SK-N-SH (cell line): ENCODE results near the gene EXOC6. TPM values are rescaled to one million over a fixed set of nuclear protein-coding genes. Genes with fewer than 3 reads are reported as not detected.

ENCODE experiments used
- CTCF ChIA-PET: fragments of 300-600, 350-600 bp; formaldehyde crosslinking; extraction: SDS; loops from one replicate; lab custom pipeline; 2021; lab: Yijun Ruan, JAX
- POLR2A ChIA-PET: fragments of 350-600 bp; sonication (Branson Sonifier 250); formaldehyde crosslinking; extraction: SDS; loops from one replicate; lab custom pipeline; 2020; ENCODE audit warnings: antibody characterized with exemption, inconsistent platforms; lab: Yijun Ruan, JAX
- DNase-seq: peaks from one replicate; pipeline ENCODE4 v3.0.0; 2012
- H2AFZ ChIP-seq: fragments of 200-600 bp; sonication (generic); 2 replicates; pipeline ENCODE4 v1.8.1; 2016; ENCODE audit warnings: antibody characterized with exemption, mild to moderate bottlenecking, low read depth
- H3F3A ChIP-seq: fragments of 200-600 bp; sonication (generic); replicated peaks from 2 replicates; pipeline ENCODE3; 2016; ENCODE audit warnings: antibody characterized with exemption, mild to moderate bottlenecking; ENCODE audit not compliant: insufficient read depth
- H3K27ac ChIP-seq, 2 experiments: fragments of 200-500 bp in 1 of 2; fragments of 200-600 bp in 1 of 2; sonication (Bioruptor generic) in 1 of 2; sonication (generic), shearing (Covaris generic) in 1 of 2; 2 replicates each; pipeline versions ENCODE4 v1.5.1 to v1.6.1; 2014 to 2016; ENCODE audit warnings: low read depth in 2 of 2, inconsistent platforms in 1 of 2, low read length in 1 of 2, mild to moderate bottlenecking in 1 of 2, mixed read lengths in 1 of 2
- H3K27me3 ChIP-seq: fragments of 200-600 bp; sonication (generic), shearing (Covaris generic); 2 replicates; pipeline ENCODE4 v1.6.1; 2016; ENCODE audit warnings: mixed run types; ENCODE audit not compliant: insufficient read depth
- H3K36me3 ChIP-seq, 2 experiments: fragments of 200-500 bp in 1 of 2; fragments of 200-600 bp in 1 of 2; sonication (Bioruptor generic) in 1 of 2; sonication (generic) in 1 of 2; replicated peaks in 1 of 2; 2 replicates each; pipeline versions ENCODE3 to v1.5.1; 2014 to 2016; ENCODE audit warnings: low read length in 1 of 2, mild to moderate bottlenecking in 1 of 2; ENCODE audit not compliant: insufficient read depth in 2 of 2, control insufficient read depth in 1 of 2
- H3K4me1 ChIP-seq, 2 experiments: fragments of 200-500 bp in 1 of 2; fragments of 200-600 bp in 1 of 2; sonication (Bioruptor generic) in 1 of 2; sonication (generic), shearing (Covaris generic) in 1 of 2; 2 replicates each; pipeline versions ENCODE4 v1.5.1 to v1.6.1; 2014 to 2016; ENCODE audit warnings: low read depth in 1 of 2, low read length in 1 of 2, mixed run types in 1 of 2; ENCODE audit not compliant: insufficient read depth in 2 of 2, control insufficient read depth in 1 of 2
- H3K4me2 ChIP-seq: fragments of 200-600 bp; sonication (generic), shearing (Covaris generic); 2 replicates; pipeline ENCODE4 v1.6.1; 2017; ENCODE audit warnings: mixed run types
- H3K4me3 ChIP-seq, 2 experiments: fragments of 200-500 bp in 1 of 2; fragments of 200-600 bp in 1 of 2; sonication (Bioruptor generic) in 1 of 2; sonication (generic), shearing (Covaris generic) in 1 of 2; 2 replicates each; pipeline versions ENCODE4 v1.5.1 to v1.8.1; 2014 to 2016; ENCODE audit warnings: low read depth in 2 of 2, inconsistent platforms in 1 of 2, low read length in 1 of 2, mild to moderate bottlenecking in 1 of 2, mixed read lengths in 1 of 2, moderate library complexity in 1 of 2
- H3K79me2 ChIP-seq: fragments of 200-600 bp; sonication (generic); 2 replicates; pipeline ENCODE4 v1.8.1; 2017; ENCODE audit warnings: mild to moderate bottlenecking; ENCODE audit not compliant: insufficient read depth
- H3K9ac ChIP-seq: fragments of 200-600 bp; sonication (generic); 2 replicates; pipeline ENCODE4 v1.6.1; 2017; ENCODE audit warnings: mixed run types
- H3K9me2 ChIP-seq: fragments of 200-600 bp; sonication (generic); 2 replicates; pipeline ENCODE4 v1.6.1; 2017; ENCODE audit warnings: mixed run types
- H3K9me3 ChIP-seq: fragments of 200-600 bp; sonication (generic); 2 replicates; pipeline ENCODE4 v1.6.1; 2017; ENCODE audit warnings: mixed run types, mild to moderate bottlenecking, moderate library complexity
- H4K20me1 ChIP-seq: fragments of 200-600 bp; sonication (generic); 2 replicates; pipeline ENCODE4 v1.6.1; 2017; ENCODE audit warnings: mild to moderate bottlenecking, mixed run types; ENCODE audit not compliant: insufficient read depth
- CTCF ChIP-seq: fragments of 200-600 bp; sonication (generic); IDR thresholded peaks from 2 replicates; pipeline ENCODE4 v1.6.1; 2017; ENCODE audit warnings: antibody characterized with exemption, mild to moderate bottlenecking, moderate library complexity
- FOSL2 ChIP-seq: IDR thresholded peaks from 2 replicates; pipeline ENCODE4 v1.4.0; 2012; ENCODE audit warnings: low read depth, mild to moderate bottlenecking, moderate library complexity, borderline replicate concordance
- PBX3 ChIP-seq: IDR thresholded peaks from 2 replicates; pipeline ENCODE4; 2012
- REST ChIP-seq: IDR thresholded peaks from 2 replicates; pipeline ENCODE4 v1.6.1; 2012; ENCODE audit warnings: mild to moderate bottlenecking, low read depth, low read length, moderate library complexity
- polyA plus RNA-seq, 3 experiments: library from polyadenylated mRNA; depleted of rRNA; stranded (reverse); fragments of >200 nt; gene quantifications; 2 replicates each; pipeline ENCODE4 v1.2.3, GENCODE V29; 2012
- TF ChIP-seq, protein P1 (sequence below): fragments of 150-350 bp; IDR thresholded peaks from 2 replicates; pipeline ENCODE4 v1.6.1; 2016; ENCODE audit warnings: mild to moderate bottlenecking, low read depth, low read length

EXOC6 gene
- polyA plus RNA-seq, 1 of the 3 experiments (the other 2 are of a cell fraction) = 2.3 TPM

- no peak for TF ChIP-seq REST
- TF ChIP-seq, protein P1, sequence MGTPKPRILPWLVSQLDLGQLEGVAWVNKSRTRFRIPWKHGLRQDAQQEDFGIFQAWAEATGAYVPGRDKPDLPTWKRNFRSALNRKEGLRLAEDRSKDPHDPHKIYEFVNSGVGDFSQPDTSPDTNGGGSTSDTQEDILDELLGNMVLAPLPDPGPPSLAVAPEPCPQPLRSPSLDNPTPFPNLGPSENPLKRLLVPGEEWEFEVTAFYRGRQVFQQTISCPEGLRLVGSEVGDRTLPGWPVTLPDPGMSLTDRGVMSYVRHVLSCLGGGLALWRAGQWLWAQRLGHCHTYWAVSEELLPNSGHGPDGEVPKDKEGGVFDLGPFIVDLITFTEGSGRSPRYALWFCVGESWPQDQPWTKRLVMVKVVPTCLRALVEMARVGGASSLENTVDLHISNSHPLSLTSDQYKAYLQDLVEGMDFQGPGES = no peak
- no peak for TF ChIP-seq CTCF
- no peak for TF ChIP-seq FOSL2
- TF ChIP-seq PBX3 = no peak
Observed at GRCh38 chr10:92826061-92826460, 22.3 kb upstream of the EXOC6 start (continued).

DNA sequence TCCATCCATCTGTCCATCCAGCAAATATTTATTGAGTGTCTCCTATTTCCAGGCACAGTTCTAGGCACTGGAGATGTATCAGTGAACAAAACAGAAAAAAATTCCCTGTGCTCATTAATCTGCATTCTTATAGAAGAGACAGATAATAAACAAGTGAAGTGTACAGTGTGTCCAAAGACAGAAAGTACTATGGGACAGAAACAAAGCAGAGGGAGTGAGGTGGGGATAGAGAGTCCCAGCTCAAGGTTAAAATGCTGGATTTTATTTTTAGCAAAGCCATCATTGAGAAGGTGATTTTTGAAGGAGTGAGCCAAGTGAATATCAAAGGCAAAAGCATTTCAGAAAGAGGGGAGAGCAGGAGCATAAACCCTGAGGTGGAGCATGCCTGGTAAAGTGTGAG is 21.8 kb upstream of the EXOC6 start:
- no peaks in the 10 kb centered on the region for H3K79me2 ChIP-seq
- H4K20me1 ChIP-seq = no peaks in the 10 kb centered on the region
- peaks cover 0 to 5% of the 10 kb centered on the region in 2 experiments; a peak in 3 of 4 replicates for H3K4me1 ChIP-seq
- POLR2A ChIA-PET = no interaction called here
- H3F3A ChIP-seq = peaks cover 4% of the 10 kb centered on the region
- no peak overlapping the region for H2AFZ ChIP-seq
- no peaks in the 10 kb centered on the region for H3K36me3 ChIP-seq
- H3K9ac ChIP-seq = no peak overlapping the region
- H3K9me2 ChIP-seq = no peaks in the 10 kb centered on the region
- H3K4me3 ChIP-seq = no peak overlapping the region
- H3K4me2 ChIP-seq = no peak overlapping the region
- H3K27me3 ChIP-seq = no peaks in the 10 kb centered on the region
- no peak for TF ChIP-seq PBX3
- CTCF ChIA-PET = interaction anchor here (1.4 kb wide), 1 partner anchor 12 kb away, joined by 6 read pairs; no protein-coding TSS in a partner anchor
- H3K9me3 ChIP-seq = no peaks in the 10 kb centered on the region
- no peak for DNase-seq
- H3K27ac ChIP-seq = no peak overlapping the region
